Neural progenitor cell (in vitro differentiated cells): ENCODE data around the gene SOBP.

ENCODE experiments used
- CTCF ChIP-seq: fragments of 200-600 bp; sonication (generic); IDR thresholded peaks from 2 replicates; pipeline ENCODE4 v1.5.1; 2017; ENCODE audit warnings: antibody characterized with exemption, mild to moderate bottlenecking
- EZH2 ChIP-seq: fragments of 200-600 bp; sonication (generic); IDR thresholded peaks from 2 replicates; pipeline ENCODE4 v1.6.1; 2017; ENCODE audit warnings: antibody characterized with exemption, mild to moderate bottlenecking, moderate library complexity
- EZH2phosphoT487 ChIP-seq: fragments of 200-600 bp; sonication (generic); IDR thresholded peaks from 2 replicates; pipeline ENCODE4 v1.6.1; 2017; ENCODE audit warnings: antibody characterized with exemption

GRCh38 chr6:107567643-107568042, 77.7 kb downstream of the SOBP start:
- TF ChIP-seq CTCF (no peak), EZH2 (no peak), EZH2phosphoT487 (no peak)
